Retina (tissue), 1 donor: ENCODE measurements around the gene TAX1BP3.

Experiments used
- DNase-seq: peaks from one replicate; pipeline ENCODE4 v3.0.0-alpha.2; 2016

Gene TAX1BP3

DNA sequence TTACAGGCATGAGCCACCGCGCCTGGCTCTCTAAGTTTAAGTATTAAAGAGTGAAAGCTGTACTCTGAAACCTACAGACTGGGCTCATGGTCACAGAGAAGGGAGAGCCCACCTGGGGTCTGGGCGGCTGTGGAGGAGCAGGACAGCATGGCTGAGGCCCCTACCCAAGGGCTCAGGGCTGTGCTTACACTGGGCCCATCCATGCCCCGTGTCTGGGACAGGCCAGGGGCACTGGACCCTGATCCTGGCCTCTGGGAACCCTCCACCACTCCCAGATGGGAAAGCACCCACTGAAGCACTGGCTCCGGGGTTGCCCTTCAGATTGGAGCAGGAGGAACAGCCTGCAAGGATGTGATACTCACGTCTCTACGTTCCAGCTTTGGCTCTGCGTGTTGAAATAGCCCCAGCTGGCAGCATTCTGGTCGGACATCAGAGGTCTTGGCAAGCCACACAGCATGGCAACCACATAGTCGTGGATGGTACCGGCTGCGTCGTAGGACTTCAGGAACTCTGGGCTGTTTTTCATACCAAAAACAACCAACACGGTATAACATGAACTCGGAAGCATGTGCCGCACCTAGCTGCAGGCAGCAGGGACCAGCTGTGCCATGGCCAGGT lies 45.3 kb downstream of the TAX1BP3 start:
- DNase-seq: no peak

- no peak for DNase-seq
Observed at GRCh38 chr17:3621146-3621720, 47.1 kb downstream of the TAX1BP3 start.

- no peak for DNase-seq
Observed at GRCh38 chr17:3615160-3615870, 53.1 kb downstream of the TAX1BP3 start.

- no peak for DNase-seq
Observed at GRCh38 chr17:3613124-3613523, 55.3 kb downstream of the TAX1BP3 start.
